ENCODE results near the gene ASB5. TPM values are rescaled to one million over a fixed set of nuclear protein-coding genes. Genes with fewer than 3 reads are reported as not detected.

Gene ASB5
- total and polyA plus RNA-seq, 2 donors = under 0.01 to 0.34 TPM

DNA sequence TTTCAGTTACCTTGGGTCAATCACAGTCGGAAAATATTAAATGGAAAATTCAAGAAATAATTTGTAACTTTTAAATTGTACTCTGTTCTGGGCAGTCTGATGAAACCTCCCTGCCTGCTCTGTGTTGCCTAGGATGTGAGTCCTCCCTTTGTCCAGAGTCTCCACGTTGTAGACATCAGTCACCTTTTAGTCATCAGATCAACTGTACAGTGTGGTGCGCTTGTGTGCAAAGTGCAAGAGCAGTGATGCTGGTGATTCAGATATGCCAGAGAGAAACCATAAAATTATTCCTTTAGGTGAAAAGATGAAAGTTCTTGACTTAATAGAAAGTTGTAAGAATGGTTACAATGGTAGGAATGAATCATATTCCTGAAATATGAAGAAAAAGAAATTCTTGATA, 75.1 kb downstream of the ASB5 start:
- H3K27me3 ChIP-seq (ENCODE audit: control insufficient read depth in 2 of 2, insufficient read depth in 1 of 2, low read length in 1 of 2) = no peaks in the 10 kb centered on the region
- no peak overlapping the region for H3K27ac ChIP-seq (ENCODE audit: low read depth in 1 of 2, low read length in 1 of 2)

GRCh38 chr4:176193126-176193525, 75.9 kb downstream of the ASB5 start:
- Histone ChIP-seq H3K36me3 (ENCODE audit: control insufficient read depth in 2 of 2, insufficient read depth in 2 of 2, low read length in 1 of 2) (no peaks in the 10 kb centered on the region), H3K4me1 (ENCODE audit: control insufficient read depth in 2 of 2, insufficient read depth in 2 of 2, low read length in 2 of 2) (peaks cover 3 to 4% of the 10 kb centered on the region in 2 donors), H3K4me3 (ENCODE audit: low read length in 2 of 2) (no peak overlapping the region), H3K27ac (ENCODE audit: low read depth in 1 of 2, low read length in 1 of 2) (no peak overlapping the region), H3K27me3 (ENCODE audit: control insufficient read depth in 2 of 2, insufficient read depth in 1 of 2, low read length in 1 of 2) (no peaks in the 10 kb centered on the region), H3K9me3 (ENCODE audit: control insufficient read depth in 2 of 2, insufficient read depth in 1 of 2, low read length in 1 of 2) (peaks cover 0 to 4% of the 10 kb centered on the region in 2 donors)
- 69% methylated on average over 4 of the region's 4 CpGs for WGBS
- DNase-seq (ENCODE audit: low read depth in 6 of 9, low spot score in 9 of 9) = no peak

More for the DNA sequence above, 75.1 kb downstream of the ASB5 start:
- Histone ChIP-seq H3K4me3 (ENCODE audit: low read length in 2 of 2) (no peak overlapping the region), H3K9me3 (ENCODE audit: control insufficient read depth in 2 of 2, insufficient read depth in 1 of 2, low read length in 1 of 2) (peaks cover 0 to 4% of the 10 kb centered on the region in 2 donors), H3K4me1 (ENCODE audit: control insufficient read depth in 2 of 2, insufficient read depth in 2 of 2, low read length in 2 of 2) (peaks cover 3 to 4% of the 10 kb centered on the region in 2 donors), H3K36me3 (ENCODE audit: control insufficient read depth in 2 of 2, insufficient read depth in 2 of 2, low read length in 1 of 2) (no peaks in the 10 kb centered on the region)
- WGBS = 81% methylated on average over 3 of the region's 3 CpGs
- DNase-seq (ENCODE audit: low read depth in 6 of 9, low spot score in 9 of 9) = no peak

GRCh38 chr4:176191974-176192373, 77.0 kb downstream of the ASB5 start:
- Histone ChIP-seq H3K4me3 (ENCODE audit: low read length in 2 of 2) (no peak overlapping the region), H3K9me3 (ENCODE audit: control insufficient read depth in 2 of 2, insufficient read depth in 1 of 2, low read length in 1 of 2) (peaks cover 0 to 4% of the 10 kb centered on the region in 2 donors), H3K4me1 (ENCODE audit: control insufficient read depth in 2 of 2, insufficient read depth in 2 of 2, low read length in 2 of 2) (peaks cover 3 to 4% of the 10 kb centered on the region in 2 donors), H3K27me3 (ENCODE audit: control insufficient read depth in 2 of 2, insufficient read depth in 1 of 2, low read length in 1 of 2) (no peaks in the 10 kb centered on the region), H3K36me3 (ENCODE audit: control insufficient read depth in 2 of 2, insufficient read depth in 2 of 2, low read length in 1 of 2) (no peaks in the 10 kb centered on the region), H3K27ac (ENCODE audit: low read depth in 1 of 2, low read length in 1 of 2) (no peak overlapping the region)
- no peak for DNase-seq (ENCODE audit: low read depth in 6 of 9, low spot score in 9 of 9)
- 62% methylated on average over 1 of the region's 1 CpG for WGBS

- no peaks in the 10 kb centered on the region for H3K27me3 ChIP-seq (ENCODE audit: control insufficient read depth in 2 of 2, insufficient read depth in 1 of 2, low read length in 1 of 2)
- H3K4me1 ChIP-seq (ENCODE audit: control insufficient read depth in 2 of 2, insufficient read depth in 2 of 2, low read length in 2 of 2) = peaks cover 2% of the 10 kb centered on the region in 2 donors
- no peak for DNase-seq (ENCODE audit: low read depth in 6 of 9, low spot score in 9 of 9)
- no peak overlapping the region for H3K4me3 ChIP-seq (ENCODE audit: low read length in 2 of 2)
- H3K9me3 ChIP-seq (ENCODE audit: control insufficient read depth in 2 of 2, insufficient read depth in 1 of 2, low read length in 1 of 2) = peaks cover 0 to 2% of the 10 kb centered on the region in 2 donors
- H3K36me3 ChIP-seq (ENCODE audit: control insufficient read depth in 2 of 2, insufficient read depth in 2 of 2, low read length in 1 of 2) = no peaks in the 10 kb centered on the region
- H3K27ac ChIP-seq (ENCODE audit: low read depth in 1 of 2, low read length in 1 of 2) = no peak overlapping the region
- WGBS = 93% methylated on average over 11 of the region's 11 CpGs
Observed at GRCh38 chr4:176189891-176190795, 78.9 kb downstream of the ASB5 start.

GRCh38 chr4:176188654-176189053, 80.4 kb downstream of the ASB5 start:
- Histone ChIP-seq H3K4me1 (ENCODE audit: control insufficient read depth in 2 of 2, insufficient read depth in 2 of 2, low read length in 2 of 2) (no peaks in the 10 kb centered on the region), H3K9me3 (ENCODE audit: control insufficient read depth in 2 of 2, insufficient read depth in 1 of 2, low read length in 1 of 2) (no peaks in the 10 kb centered on the region), H3K27me3 (ENCODE audit: control insufficient read depth in 2 of 2, insufficient read depth in 1 of 2, low read length in 1 of 2) (no peaks in the 10 kb centered on the region), H3K27ac (ENCODE audit: low read depth in 1 of 2, low read length in 1 of 2) (no peak overlapping the region), H3K4me3 (ENCODE audit: low read length in 2 of 2) (no peak overlapping the region), H3K36me3 (ENCODE audit: control insufficient read depth in 2 of 2, insufficient read depth in 2 of 2, low read length in 1 of 2) (no peaks in the 10 kb centered on the region)
- DNase-seq (ENCODE audit: low read depth in 6 of 9, low spot score in 9 of 9) = no peak

- H3K9me3 ChIP-seq (ENCODE audit: control insufficient read depth in 2 of 2, insufficient read depth in 1 of 2, low read length in 1 of 2) = no peaks in the 10 kb centered on the region
- H3K4me3 ChIP-seq (ENCODE audit: low read length in 2 of 2) = no peak overlapping the region
- no peak overlapping the region for H3K27ac ChIP-seq (ENCODE audit: low read depth in 1 of 2, low read length in 1 of 2)
- no peak for DNase-seq (ENCODE audit: low read depth in 6 of 9, low spot score in 9 of 9)
- H3K4me1 ChIP-seq (ENCODE audit: control insufficient read depth in 2 of 2, insufficient read depth in 2 of 2, low read length in 2 of 2) = no peaks in the 10 kb centered on the region
- WGBS = 82% methylated on average over 2 of the region's 2 CpGs
- no peaks in the 10 kb centered on the region for H3K36me3 ChIP-seq (ENCODE audit: control insufficient read depth in 2 of 2, insufficient read depth in 2 of 2, low read length in 1 of 2)
- no peaks in the 10 kb centered on the region for H3K27me3 ChIP-seq (ENCODE audit: control insufficient read depth in 2 of 2, insufficient read depth in 1 of 2, low read length in 1 of 2)
Observed at GRCh38 chr4:176187624-176188023, 81.4 kb downstream of the ASB5 start.

DNA sequence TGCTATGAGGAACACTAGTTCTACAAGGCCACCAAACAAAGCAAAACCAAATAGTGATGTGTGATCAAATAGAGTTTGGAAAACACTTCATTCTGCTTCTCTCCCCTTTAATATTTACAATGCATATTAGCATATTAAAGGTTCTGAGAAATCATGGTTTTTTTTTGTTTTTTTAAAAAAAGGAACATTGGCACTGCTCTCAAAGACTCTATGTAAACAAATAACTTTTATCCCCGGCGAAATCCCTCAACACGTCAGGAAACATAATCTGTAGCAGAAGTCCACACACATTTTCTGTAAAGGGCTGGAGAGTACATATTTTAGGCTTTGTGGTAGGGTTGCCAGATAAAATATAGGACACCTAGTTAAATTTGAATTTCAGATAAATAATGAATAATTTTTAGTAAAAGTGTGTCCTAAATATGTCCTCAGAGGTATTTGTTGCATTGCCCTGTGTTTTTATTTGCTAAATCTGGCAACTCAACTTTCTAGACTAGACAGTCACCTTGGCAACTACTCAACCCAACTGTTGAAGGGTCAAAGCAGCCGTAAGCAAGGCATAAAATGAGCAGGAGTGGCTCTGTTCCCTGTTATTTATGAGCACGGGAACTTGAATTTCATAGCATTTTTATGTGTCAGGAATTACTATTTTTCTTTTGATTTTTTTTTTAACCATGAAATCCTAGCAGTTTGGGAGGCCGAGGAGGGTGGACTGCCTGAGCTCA, 82.2 kb downstream of the ASB5 start:
- WGBS = 90% methylated on average over 6 of the region's 6 CpGs

DNA sequence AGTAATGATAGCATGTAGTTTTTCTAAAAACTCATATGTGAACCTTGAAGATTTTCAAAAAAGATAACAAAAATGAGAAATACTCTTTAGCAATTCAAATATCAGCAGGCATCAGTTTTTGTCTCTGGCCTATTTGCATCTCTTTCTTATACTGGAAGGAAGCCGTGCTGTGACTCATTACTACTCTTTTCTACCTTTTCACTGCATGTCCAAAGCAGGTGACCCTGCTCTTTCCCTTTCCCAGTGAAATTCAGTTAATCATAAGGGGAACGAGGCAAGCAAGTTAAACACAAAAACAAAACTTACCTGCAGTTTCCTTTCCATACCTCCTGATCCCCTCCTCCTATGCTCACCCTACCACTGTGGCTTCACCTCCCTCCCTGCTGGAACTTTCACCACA, 83.0 kb downstream of the ASB5 start:
- Histone ChIP-seq H3K27ac (ENCODE audit: low read depth in 1 of 2, low read length in 1 of 2) (no peak overlapping the region), H3K4me1 (ENCODE audit: control insufficient read depth in 2 of 2, insufficient read depth in 2 of 2, low read length in 2 of 2) (no peaks in the 10 kb centered on the region), H3K36me3 (ENCODE audit: control insufficient read depth in 2 of 2, insufficient read depth in 2 of 2, low read length in 1 of 2) (no peaks in the 10 kb centered on the region), H3K9me3 (ENCODE audit: control insufficient read depth in 2 of 2, insufficient read depth in 1 of 2, low read length in 1 of 2) (no peaks in the 10 kb centered on the region), H3K4me3 (ENCODE audit: low read length in 2 of 2) (no peak overlapping the region), H3K27me3 (ENCODE audit: control insufficient read depth in 2 of 2, insufficient read depth in 1 of 2, low read length in 1 of 2) (no peaks in the 10 kb centered on the region)
- 88% methylated on average over 2 of the region's 2 CpGs for WGBS
- no peak for DNase-seq (ENCODE audit: low read depth in 6 of 9, low spot score in 9 of 9)

More for the DNA sequence above, 82.2 kb downstream of the ASB5 start:
- H3K4me3 ChIP-seq (ENCODE audit: low read length in 2 of 2) = no peak overlapping the region
- no peaks in the 10 kb centered on the region for H3K36me3 ChIP-seq (ENCODE audit: control insufficient read depth in 2 of 2, insufficient read depth in 2 of 2, low read length in 1 of 2)
- DNase-seq (ENCODE audit: low read depth in 6 of 9, low spot score in 9 of 9) = no peak
- no peak overlapping the region for H3K27ac ChIP-seq (ENCODE audit: low read depth in 1 of 2, low read length in 1 of 2)
- H3K4me1 ChIP-seq (ENCODE audit: control insufficient read depth in 2 of 2, insufficient read depth in 2 of 2, low read length in 2 of 2) = no peaks in the 10 kb centered on the region
- H3K9me3 ChIP-seq (ENCODE audit: control insufficient read depth in 2 of 2, insufficient read depth in 1 of 2, low read length in 1 of 2) = no peaks in the 10 kb centered on the region
- H3K27me3 ChIP-seq (ENCODE audit: control insufficient read depth in 2 of 2, insufficient read depth in 1 of 2, low read length in 1 of 2) = no peaks in the 10 kb centered on the region

- Histone ChIP-seq H3K9me3 (ENCODE audit: control insufficient read depth in 2 of 2, insufficient read depth in 1 of 2, low read length in 1 of 2) (no peaks in the 10 kb centered on the region), H3K36me3 (ENCODE audit: control insufficient read depth in 2 of 2, insufficient read depth in 2 of 2, low read length in 1 of 2) (no peaks in the 10 kb centered on the region), H3K4me1 (ENCODE audit: control insufficient read depth in 2 of 2, insufficient read depth in 2 of 2, low read length in 2 of 2) (no peaks in the 10 kb centered on the region), H3K4me3 (ENCODE audit: low read length in 2 of 2) (no peak overlapping the region), H3K27me3 (ENCODE audit: control insufficient read depth in 2 of 2, insufficient read depth in 1 of 2, low read length in 1 of 2) (no peaks in the 10 kb centered on the region), H3K27ac (ENCODE audit: low read depth in 1 of 2, low read length in 1 of 2) (no peak overlapping the region)
- DNase-seq (ENCODE audit: low read depth in 6 of 9, low spot score in 9 of 9) = no peak
- WGBS = 86% methylated on average over 1 of the region's 1 CpG
Observed at GRCh38 chr4:176185051-176185450, 84.0 kb downstream of the ASB5 start.
